HL-60 (cell line): ENCODE results near the gene OAS2.

Experiments
- DNase-seq, 2 experiments: peaks; one replicate each; pipeline ENCODE4 v3.0.0-alpha.2; 2010 to 2020; ENCODE audit warnings: low read depth in 1 of 2, low spot score in 1 of 2
- H3K27ac ChIP-seq: fragments of 250-450 bp; sonication (Bioruptor Pico); replicated peaks from 2 replicates; pipeline ENCODE4 v1.5.1; 2020; ENCODE audit warnings: mild to moderate bottlenecking, moderate library complexity
- H3K27me3 ChIP-seq: fragments of 250-450 bp; sonication (Bioruptor Pico); 2 replicates; pipeline ENCODE4 v1.5.1; 2021; ENCODE audit warnings: mild to moderate bottlenecking, moderate library complexity; ENCODE audit not compliant: insufficient read depth, poor library complexity, severe bottlenecking
- H3K4me3 ChIP-seq: replicated peaks from 2 replicates; pipeline ENCODE4 v1.5.1; 2011; ENCODE audit warnings: mild to moderate bottlenecking, control low read depth, low read length; ENCODE audit not compliant: insufficient read depth
- GABPA ChIP-seq: IDR thresholded peaks from 2 replicates; pipeline ENCODE4 v1.6.1; 2012; ENCODE audit warnings: low read depth
- POLR2AphosphoS5 ChIP-seq: IDR thresholded peaks from 2 replicates; pipeline ENCODE4 v1.6.1; 2012; ENCODE audit warnings: low read depth
- SPI1 ChIP-seq: IDR thresholded peaks from 2 replicates; pipeline ENCODE4 v1.6.1; 2012; ENCODE audit warnings: low read depth, mild to moderate bottlenecking, borderline replicate concordance
- TF ChIP-seq, protein P1 (sequence below): IDR thresholded peaks from 2 replicates; pipeline ENCODE4 v1.6.1; 2012; ENCODE audit warnings: low read depth; ENCODE audit not compliant: insufficient replicate concordance
- TF ChIP-seq, protein P2 (sequence below): IDR thresholded peaks from one replicate; pipeline ENCODE4 v1.5.1; 2011; ENCODE audit warnings: low read length, control low read depth, inconsistent platforms; ENCODE audit not compliant: insufficient read depth

OAS2 gene

DNA sequence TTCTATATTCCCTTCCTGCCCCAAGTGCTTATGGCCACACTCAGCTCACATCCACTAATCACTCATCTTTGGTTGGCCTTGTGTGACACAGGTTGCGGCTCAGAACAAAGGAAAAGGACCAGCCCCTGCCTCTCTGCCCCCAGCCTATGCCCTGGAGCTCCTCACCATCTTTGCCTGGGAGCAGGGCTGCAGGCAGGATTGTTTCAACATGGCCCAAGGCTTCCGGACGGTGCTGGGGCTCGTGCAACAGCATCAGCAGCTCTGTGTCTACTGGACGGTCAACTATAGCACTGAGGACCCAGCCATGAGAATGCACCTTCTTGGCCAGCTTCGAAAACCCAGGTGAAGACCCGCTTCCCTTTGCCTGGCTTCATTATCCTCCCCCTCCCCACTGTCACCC lies 15.8 kb upstream of the OAS2 start:
- no peak for TF ChIP-seq SPI1
- TF ChIP-seq, protein P1, sequence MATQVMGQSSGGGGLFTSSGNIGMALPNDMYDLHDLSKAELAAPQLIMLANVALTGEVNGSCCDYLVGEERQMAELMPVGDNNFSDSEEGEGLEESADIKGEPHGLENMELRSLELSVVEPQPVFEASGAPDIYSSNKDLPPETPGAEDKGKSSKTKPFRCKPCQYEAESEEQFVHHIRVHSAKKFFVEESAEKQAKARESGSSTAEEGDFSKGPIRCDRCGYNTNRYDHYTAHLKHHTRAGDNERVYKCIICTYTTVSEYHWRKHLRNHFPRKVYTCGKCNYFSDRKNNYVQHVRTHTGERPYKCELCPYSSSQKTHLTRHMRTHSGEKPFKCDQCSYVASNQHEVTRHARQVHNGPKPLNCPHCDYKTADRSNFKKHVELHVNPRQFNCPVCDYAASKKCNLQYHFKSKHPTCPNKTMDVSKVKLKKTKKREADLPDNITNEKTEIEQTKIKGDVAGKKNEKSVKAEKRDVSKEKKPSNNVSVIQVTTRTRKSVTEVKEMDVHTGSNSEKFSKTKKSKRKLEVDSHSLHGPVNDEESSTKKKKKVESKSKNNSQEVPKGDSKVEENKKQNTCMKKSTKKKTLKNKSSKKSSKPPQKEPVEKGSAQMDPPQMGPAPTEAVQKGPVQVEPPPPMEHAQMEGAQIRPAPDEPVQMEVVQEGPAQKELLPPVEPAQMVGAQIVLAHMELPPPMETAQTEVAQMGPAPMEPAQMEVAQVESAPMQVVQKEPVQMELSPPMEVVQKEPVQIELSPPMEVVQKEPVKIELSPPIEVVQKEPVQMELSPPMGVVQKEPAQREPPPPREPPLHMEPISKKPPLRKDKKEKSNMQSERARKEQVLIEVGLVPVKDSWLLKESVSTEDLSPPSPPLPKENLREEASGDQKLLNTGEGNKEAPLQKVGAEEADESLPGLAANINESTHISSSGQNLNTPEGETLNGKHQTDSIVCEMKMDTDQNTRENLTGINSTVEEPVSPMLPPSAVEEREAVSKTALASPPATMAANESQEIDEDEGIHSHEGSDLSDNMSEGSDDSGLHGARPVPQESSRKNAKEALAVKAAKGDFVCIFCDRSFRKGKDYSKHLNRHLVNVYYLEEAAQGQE, result no peak
- TF ChIP-seq POLR2AphosphoS5, result no peak
- no peak for TF ChIP-seq GABPA
- TF ChIP-seq, protein P2, sequence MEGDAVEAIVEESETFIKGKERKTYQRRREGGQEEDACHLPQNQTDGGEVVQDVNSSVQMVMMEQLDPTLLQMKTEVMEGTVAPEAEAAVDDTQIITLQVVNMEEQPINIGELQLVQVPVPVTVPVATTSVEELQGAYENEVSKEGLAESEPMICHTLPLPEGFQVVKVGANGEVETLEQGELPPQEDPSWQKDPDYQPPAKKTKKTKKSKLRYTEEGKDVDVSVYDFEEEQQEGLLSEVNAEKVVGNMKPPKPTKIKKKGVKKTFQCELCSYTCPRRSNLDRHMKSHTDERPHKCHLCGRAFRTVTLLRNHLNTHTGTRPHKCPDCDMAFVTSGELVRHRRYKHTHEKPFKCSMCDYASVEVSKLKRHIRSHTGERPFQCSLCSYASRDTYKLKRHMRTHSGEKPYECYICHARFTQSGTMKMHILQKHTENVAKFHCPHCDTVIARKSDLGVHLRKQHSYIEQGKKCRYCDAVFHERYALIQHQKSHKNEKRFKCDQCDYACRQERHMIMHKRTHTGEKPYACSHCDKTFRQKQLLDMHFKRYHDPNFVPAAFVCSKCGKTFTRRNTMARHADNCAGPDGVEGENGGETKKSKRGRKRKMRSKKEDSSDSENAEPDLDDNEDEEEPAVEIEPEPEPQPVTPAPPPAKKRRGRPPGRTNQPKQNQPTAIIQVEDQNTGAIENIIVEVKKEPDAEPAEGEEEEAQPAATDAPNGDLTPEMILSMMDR, result no peak
- DNase-seq, result no peak
- Histone ChIP-seq H3K4me3 (no peak overlapping the region), H3K27ac (no peak overlapping the region), H3K27me3 (no peaks in the 10 kb centered on the region)

DNA sequence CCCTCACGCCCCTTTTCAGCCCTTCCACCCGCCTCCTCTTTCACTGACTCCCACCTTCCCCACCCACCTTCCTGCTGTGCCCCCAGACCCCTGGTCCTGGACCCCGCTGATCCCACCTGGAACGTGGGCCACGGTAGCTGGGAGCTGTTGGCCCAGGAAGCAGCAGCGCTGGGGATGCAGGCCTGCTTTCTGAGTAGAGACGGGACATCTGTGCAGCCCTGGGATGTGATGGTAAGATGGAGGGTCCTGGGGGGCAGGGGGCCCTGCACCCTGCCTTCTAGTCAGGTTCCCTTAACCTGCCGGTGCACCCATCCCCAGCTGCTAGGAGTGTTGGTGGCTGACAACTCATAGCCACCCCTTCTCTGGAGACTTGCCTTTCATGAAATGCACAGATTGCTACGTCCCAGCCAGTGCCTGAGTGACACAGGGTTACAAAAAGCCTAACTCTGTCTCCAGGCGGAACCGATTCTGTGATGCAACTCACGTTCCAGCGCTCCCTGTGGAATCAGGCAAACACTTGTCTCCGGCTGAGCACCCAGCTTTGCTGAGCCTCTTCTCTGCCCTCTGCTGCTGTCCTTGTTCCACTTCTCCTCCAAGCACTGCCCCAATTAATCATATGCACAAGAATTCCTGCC lies 15.0 kb upstream of the OAS2 start:
- Histone ChIP-seq H3K4me3 (no peak overlapping the region), H3K27me3 (no peaks in the 10 kb centered on the region), H3K27ac (no peak overlapping the region)
- TF ChIP-seq, protein P2, result no peak
- TF ChIP-seq, protein P1, result no peak
- TF ChIP-seq POLR2AphosphoS5 (no peak), SPI1 (no peak), GABPA (no peak)
- no peak for DNase-seq

DNA sequence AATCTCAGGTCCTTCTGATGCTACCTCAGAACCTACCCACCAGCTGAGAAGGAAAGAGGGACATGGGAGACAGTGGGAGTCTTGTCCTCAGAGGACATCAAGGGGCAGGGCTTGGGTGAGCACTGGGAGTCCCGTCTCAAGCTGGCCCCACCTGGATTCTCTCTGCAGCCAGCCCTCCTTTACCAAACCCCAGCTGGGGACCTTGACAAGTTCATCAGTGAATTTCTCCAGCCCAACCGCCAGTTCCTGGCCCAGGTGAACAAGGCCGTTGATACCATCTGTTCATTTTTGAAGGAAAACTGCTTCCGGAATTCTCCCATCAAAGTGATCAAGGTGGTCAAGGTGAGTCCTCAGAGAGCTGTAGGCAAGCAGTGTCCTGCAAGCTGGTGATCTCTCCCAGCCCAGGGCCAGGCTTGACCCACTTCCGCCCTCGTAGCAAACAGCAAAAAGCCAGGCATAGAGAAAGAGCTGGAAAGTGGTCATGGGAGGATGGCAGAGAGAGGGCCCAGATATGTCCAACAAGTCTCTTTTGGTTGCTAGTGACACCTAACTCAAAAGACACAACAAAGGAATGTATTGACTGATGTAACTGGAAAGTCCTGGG lies 14.2 kb upstream of the OAS2 start:
- TF ChIP-seq POLR2AphosphoS5 (no peak), GABPA (no peak), SPI1 (no peak)
- TF ChIP-seq, protein P2, result no peak
- TF ChIP-seq, protein P1, result no peak
- Histone ChIP-seq H3K4me3 (no peak overlapping the region), H3K27me3 (no peaks in the 10 kb centered on the region), H3K27ac (no peak overlapping the region)
- no peak for DNase-seq
